HG02885 (cell line): Measurements from ENCODE around the gene COBLL1.
A peak's percentile ranks its signal among the peaks of the same experiment; 100 is the strongest.
"Not testable (repeated sequence)": the region's sequence is repeated elsewhere in the genome, so short reads cannot be mapped to it uniquely, and the experiment has no call there.

ENCODE experiments used
- ATAC-seq: cut with Tn5 transposase; IDR thresholded peaks from one replicate; pipeline ENCODE4 v1.9.1; 2021; ENCODE audit warnings: mild to moderate bottlenecking; ENCODE audit not compliant: unreplicated experiment, poor library complexity

The COBLL1 gene

GRCh38 chr2:164860694-164861042, 19.0 kb upstream of the COBLL1 start:
- no peak for ATAC-seq

GRCh38 chr2:164859906-164860693, 18.5 kb upstream of the COBLL1 start:
- not testable (repeated sequence) for ATAC-seq

- ATAC-seq: no peak
Measured at GRCh38 chr2:164859251-164859818, 17.7 kb upstream of the COBLL1 start.

DNA sequence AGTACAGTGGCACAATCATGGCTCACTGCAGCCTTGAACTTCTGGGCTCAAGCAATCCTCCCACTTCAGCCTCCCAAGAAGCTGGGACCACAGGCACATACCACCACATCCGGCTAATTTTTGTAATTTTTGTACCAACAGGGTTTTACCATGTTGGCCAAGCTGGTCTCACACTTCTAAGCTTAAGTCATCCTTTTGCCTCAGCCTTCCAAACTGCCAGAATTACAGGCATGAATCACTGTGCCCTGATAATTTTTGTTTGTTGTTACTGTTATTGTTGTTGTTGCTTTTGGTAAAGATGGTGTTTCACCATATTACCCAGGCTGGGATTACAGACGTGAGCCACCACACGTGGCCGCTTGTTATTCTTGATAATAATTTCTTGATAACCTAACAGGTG, 10.5 kb upstream of the COBLL1 start:
- ATAC-seq: no peak

DNA sequence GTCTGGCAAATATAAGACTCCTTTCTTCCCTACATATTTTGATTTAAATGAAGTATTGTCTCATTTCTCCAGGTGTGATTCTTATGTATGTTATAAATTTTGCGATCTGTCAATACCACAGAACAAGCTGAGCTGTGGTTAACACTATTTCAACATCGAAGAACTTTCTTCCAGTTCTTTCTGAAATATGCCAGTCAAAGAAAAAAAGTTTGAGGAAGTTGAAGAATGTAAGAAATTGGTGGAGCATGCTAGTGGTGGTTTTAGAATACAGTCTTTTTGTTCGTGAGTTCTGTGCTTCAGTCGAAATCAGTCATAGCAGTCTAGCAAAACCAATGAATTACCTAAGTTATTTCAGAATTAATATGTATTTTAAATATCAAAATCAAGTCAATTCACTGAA, 8.6 kb upstream of the COBLL1 start:
- no peak for ATAC-seq

GRCh38 chr2:164849506-164849905, 7.9 kb upstream of the COBLL1 start:
- no peak for ATAC-seq

DNA sequence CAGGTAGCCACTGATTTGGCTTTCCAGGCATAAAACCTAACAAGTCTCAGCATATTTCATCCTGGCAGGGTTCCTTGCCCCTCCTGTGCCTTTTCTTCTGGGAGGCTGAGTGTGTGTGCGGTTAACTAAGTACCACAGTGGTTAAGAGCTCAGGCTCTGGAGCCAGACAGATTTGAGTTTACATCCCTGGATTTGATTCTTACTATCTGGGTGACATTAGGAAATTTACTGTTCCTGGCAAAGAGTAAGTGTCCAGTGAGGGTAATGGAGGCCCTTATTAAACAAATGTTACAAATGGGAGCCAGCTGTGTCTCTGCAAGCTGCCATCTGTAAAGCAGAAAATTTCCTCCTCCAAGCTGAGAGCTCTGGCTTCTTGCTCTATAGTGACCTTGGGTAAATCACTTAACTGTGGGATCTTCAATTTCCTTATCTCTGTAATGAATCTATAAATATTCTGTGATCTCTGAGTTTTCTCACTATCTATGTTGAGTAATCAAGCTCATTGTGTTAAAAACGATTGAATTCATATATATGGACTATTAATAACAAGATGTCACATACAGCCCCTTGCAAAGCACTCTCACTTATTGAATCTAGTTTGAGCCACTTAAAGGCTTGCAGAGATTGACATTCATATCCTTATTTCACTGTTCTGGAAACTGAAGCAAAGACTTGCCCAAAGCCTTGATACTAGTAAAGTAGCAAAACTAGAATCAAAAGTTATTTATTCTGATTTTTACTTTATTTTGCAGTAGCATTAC, 6.5 kb upstream of the COBLL1 start:
- no peak for ATAC-seq

- no peak for ATAC-seq
Measured at GRCh38 chr2:164847291-164847690, 5.7 kb upstream of the COBLL1 start.

- ATAC-seq: no peak
Measured at GRCh38 chr2:164846276-164846675, 4.7 kb upstream of the COBLL1 start.

GRCh38 chr2:164843346-164843911, 1.8 kb upstream of the COBLL1 start:
- ATAC-seq: no peak

GRCh38 chr2:164842624-164842966, 972 bp upstream of the COBLL1 start:
- ATAC-seq: no peak

DNA sequence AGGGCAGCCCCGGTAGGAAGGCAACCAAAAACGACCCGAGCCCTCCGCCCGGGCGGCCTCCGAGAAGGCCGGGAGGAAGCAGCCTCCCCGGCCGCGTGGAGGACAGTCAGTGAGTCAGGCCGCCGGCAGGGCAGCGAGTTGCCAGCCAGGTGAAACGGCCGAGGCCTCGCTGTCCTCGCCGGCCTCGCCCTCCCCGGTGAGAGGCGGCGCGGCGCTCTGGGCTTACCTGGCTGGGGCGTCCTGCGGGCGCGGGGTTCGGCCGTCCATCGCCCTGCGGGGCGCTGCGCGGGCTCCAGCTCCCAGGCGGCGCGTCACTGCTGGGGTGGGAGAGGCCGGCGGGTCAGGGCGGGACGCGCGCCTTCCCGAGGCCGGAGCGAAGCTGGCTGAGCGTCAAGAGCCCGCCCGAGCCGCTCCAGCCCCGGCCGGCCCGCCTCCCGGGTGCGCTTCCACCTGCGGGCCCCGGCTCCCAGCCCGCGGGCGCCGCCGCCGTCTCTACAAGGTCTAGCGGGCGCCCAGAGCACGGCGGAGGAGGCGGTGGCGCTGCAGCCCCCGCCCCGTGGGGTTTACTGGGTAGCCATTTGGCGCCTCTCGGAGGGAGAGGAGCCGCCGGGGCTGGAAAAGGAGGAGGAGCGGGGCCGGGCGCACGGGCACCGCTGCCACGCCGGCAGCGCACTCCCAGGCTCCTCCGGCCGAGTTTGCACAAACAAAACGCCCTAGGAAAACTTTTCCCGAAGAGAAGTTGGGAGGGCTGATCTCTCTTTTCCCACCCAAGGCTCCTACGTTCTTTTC, 499 bp downstream of the COBLL1 start:
- peak; percentile 76 for ATAC-seq

DNA sequence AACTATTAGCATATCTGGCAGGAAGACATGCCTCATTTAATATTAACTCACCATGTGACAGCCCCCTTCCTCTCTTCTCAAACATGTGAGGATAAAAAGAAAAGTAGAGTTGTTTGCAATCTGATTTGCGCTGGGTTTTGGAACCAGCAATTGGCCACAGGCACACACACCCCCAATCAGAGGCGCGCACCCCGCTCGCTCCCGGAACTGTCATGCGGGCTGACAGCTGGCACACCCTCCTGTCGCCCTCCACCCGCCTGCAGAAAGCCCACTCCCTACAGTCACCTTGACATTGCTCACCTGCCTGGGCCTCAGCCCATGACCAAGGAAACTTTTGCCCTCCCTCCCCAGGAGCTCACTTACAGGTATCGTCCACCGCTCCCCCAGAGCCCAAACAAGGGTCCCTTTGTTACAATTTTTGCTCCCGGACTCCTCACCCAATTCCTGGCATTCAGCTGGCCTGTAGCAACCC, 1.1 kb downstream of the COBLL1 start:
- no peak for ATAC-seq

DNA sequence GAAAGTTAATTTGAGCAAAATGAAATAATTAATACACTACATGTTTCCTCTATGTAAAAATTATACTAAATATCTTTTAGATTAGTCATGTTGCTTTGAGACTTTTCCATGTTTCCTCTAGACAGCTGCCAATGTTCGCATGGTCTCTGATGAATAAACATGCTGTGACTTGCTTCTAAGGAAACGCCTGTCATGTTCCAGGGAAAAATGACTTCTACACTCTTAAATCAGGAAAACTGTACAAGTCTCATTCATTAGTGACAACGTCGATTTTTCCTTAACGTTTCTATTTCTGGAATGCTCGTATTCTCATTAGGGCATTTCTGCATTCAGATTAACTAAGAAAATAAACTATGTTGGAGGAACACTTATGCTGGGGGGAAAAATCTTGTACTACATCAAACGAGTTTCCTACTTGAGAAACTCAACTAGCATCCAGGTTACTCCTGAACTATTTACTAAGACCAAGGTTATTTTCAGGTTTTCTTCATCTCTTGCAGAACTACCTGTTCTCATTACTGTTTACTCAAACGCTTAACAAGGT, 1.6 kb downstream of the COBLL1 start:
- ATAC-seq: no peak

- no peak for ATAC-seq
Measured at GRCh38 chr2:164837807-164838206, 3.8 kb downstream of the COBLL1 start.

- no peak for ATAC-seq
Measured at GRCh38 chr2:164836907-164837306, 4.7 kb downstream of the COBLL1 start.

- ATAC-seq: no peak
Measured at GRCh38 chr2:164835302-164835701, 6.3 kb downstream of the COBLL1 start.

DNA sequence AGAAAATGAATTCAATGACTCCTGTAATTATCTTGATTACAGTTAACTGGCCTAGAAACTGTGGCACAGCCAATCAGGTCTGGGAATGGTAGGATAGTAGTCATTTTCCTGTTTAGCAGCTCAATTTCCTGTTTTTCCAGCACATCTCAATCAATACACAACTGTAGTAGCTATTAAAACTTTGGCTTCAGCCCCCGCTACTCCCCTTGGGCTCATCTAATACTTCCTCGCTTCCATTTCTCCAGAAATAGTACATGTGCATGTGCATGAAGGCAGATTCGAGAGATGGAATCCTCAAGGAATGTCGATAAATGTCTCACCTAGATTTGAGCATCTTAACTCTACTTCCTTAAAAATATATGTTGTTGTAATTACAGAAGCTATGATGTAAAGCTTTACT, 9.7 kb downstream of the COBLL1 start:
- ATAC-seq: no peak

GRCh38 chr2:164831180-164831579, 10.4 kb downstream of the COBLL1 start:
- no peak for ATAC-seq
